Pons (tissue), 1 donor: ENCODE data around the gene DVL2.
"Not testable (repeated sequence)": the region's sequence is repeated elsewhere in the genome, so short reads cannot be mapped to it uniquely, and the experiment has no call there.

Experiments
- DNase-seq: peaks from one replicate; pipeline ENCODE4 v3.0.0-alpha.2; 2016; ENCODE audit warnings: low spot score

Gene DVL2

DNA sequence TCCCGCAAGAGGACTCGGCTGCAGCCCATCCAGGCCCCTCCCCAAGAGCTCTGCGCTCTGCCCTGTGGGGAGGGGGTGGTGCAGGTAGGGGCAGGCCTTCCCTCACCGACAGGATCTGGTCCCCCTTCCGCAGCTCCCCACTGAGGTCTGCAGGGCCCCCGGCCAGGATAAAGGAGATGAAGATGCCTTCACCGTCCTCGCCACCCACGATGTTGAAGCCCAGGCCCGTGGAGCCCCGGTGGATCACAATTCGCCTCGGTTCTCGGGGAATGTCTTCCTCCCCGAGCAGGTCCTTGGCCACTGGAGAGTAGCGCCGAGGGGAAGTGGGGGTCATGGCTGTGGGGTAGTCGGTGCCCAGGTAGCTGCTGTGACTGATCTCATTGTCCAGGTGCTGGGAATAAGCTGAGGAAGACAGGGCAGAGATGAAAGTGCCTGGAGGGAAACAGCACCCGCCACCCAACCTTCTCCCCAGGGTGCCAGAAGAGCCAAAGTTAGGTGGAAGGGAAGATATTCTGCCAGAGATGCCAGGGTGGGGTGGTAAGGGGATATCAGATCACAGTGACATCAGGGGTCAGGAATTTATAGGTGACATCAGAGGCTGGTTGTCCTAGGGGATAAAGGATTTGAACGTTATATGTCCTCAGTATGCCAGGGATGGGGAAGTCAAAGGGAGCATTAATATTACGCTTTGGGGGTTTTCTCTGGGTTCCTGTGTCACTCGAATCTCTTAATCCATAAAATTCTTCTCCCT, 37.5 kb downstream of the DVL2 start:
- no peak for DNase-seq

- no peak for DNase-seq
Measured at GRCh38 chr17:7195971-7196370, 38.3 kb downstream of the DVL2 start.

GRCh38 chr17:7192271-7192937, 41.9 kb downstream of the DVL2 start:
- DNase-seq, result no peak

GRCh38 chr17:7191571-7192270, 42.6 kb downstream of the DVL2 start:
- no peak for DNase-seq

DNA sequence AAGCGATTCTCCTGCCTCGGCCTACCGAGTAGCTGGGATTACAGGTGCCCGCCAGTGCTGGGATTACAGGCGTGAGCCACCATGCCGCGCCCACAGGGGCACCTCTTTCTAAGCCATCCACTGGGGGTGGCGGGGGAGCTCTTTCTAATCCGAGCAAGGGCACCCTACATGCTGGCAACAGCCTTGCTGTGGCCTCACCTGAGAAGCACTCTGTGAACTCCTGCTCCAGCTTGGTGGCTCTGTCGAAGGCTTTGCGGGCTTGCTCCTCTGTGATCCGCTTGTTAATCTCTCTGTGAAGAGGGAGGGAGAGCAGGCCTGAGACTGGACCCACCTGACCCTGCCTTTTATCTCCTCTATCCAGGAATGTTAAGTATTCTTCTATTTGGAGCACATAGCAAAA, 43.2 kb downstream of the DVL2 start:
- no peak for DNase-seq

DNA sequence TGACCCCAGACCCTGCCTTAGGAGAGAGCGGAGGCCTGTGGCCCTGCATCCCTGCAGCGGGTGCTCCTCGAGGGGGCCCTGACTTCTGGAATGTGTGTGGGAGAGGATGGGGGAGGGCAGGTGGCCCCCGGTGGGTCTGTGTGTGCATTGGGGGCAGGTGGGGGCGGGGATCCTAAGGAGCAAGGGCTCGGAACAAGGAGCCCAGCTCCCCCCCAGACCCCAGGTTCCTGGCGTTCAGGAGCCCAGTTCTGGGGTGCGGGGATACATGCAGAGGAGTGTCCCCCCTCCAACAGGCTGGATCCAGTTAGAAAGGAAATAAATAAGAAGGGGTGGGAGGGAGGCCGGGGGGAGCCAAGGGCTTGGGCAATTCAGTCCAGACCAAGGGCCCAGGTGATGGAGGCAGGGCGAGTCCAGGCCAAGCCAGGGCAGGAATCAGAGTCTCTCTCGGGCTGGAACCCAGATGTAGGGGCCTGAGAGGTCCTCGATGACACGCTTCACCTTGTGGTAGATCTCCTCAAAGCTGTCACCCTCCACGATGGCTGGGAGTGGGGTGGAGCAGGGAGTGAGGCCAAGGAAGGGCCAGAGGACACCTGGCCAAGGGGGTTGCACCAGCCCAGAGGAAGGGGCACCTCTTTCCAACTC, 43.9 kb downstream of the DVL2 start:
- DNase-seq, result no peak

- DNase-seq, result no peak
Measured at GRCh38 chr17:7186241-7186640, 48.1 kb downstream of the DVL2 start.

DNA sequence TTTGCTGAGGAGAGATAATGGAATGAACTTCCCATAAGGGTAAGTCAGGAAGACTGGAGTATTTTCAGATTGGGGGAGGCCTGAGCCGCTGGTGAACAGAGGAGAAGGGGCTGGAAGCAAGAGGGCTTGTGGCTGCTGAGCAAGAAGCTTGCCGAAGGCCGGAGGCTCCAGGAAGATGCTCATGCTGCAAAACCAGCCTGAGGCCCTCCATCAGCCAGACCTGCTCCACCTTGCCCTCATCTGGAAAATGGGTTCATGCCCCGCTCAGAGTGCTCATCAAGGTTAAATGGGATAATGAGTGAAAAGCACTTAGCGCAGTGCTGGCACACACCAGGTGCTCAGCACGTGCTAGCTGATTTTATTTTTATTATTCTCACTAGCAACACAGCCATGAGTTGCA, 49.7 kb downstream of the DVL2 start:
- DNase-seq, result no peak

DNA sequence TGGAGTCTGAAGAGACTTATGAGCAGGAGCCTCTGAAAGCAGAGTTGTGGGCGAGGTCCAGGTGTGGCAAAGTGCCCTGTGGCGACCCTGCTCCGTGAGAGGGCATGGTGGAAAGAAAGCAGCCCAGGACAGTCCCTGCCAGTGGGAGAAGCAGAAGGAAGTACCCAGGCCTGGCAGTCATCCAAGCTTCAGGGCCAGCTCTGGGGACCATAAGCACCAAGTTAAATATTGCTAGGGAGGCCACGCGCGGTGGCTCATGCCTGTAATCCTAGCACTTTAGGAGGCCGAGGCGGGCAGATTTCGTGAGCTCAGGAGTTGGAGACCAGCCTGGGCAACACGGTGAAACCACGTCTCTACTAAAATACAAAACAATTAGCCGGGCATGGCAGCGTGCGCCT, 50.2 kb downstream of the DVL2 start:
- DNase-seq, result no peak

DNA sequence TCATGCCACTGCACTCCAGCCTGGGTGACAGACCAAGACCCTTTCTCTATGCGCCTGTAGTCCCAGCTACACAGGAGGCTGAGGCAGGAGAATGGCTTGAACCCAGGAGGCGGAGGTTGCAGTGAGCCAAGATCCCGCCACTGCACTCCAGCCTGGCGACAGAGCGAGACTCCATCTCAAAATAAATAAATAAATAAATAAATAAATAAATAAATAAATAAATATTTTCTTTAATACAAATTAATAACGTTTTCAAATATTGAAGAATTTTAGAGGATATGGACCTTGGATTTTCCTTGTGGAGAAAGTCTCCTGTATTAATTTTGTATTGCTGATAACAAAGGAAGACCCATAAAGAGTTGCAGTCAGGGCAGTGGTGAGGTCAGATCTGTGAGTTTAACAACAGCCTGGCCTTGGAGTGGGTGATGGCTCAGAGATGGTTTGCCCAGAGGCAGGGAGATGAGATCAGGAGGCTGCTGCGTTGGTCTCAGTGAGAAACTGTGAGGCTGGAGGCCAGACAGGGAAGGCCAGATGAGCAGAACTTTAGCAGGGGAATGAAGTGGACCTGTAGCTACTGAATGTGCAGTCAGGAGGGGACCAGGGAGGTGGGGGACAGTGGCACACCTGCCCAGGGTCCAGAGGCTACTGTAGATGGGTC, 50.8 kb downstream of the DVL2 start:
- DNase-seq, result no peak

- DNase-seq, result not testable (repeated sequence)
Measured at GRCh38 chr17:7182101-7182500, 52.2 kb downstream of the DVL2 start.

- DNase-seq, result no peak
Measured at GRCh38 chr17:7179317-7180254, 54.7 kb downstream of the DVL2 start, which contains the start of gene ASGR1. ASGR1 (minus strand) TSS chr17:7179370; CDS start chr17:7178563, 807 bp downstream.

- no peak for DNase-seq
Measured at GRCh38 chr17:7178973-7179316, 55.4 kb downstream of the DVL2 start.

- no peak for DNase-seq
Measured at GRCh38 chr17:7177954-7178477, 56.3 kb downstream of the DVL2 start.

DNA sequence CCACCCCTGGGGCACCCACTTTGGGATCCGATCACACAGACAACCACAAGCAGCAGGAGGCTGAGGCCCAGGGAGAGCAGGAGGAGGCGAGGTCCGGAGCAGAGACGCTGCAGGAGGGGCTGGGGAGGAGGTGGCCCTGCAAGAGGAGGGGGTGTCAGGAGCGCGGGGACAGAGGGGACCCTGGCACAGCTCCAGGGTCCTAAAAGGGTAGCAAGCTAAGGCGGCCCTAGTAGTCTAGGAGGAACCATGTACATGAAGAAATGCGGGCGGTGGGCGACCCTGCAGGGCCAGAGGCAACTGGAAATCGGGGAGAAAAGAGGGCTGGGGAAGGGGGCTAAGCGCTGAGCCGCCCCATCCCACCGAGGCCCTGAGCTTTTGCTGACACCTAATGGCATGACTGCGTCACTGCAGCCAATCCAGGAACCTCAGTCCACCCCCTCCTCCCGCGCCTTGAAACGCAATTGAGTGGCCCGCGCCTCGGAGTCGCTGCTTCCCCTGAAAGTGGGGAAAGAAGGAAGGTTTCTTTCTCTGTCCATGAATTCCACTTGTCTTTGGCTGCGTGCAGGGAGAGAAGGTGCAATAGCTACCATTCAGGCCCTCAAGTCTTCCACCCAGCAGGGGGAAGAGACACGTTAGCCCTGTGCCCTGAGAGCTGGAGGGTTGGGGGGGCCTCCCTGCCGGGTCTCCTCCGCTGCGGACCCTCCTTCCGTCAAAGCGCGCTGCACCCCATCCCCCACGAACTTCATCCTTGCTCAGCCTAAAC, 56.9 kb downstream of the DVL2 start:
- DNase-seq, result peak; percentile 47

GRCh38 chr17:7176841-7177190, 57.5 kb downstream of the DVL2 start:
- DNase-seq, result no peak

- no peak for DNase-seq
Measured at GRCh38 chr17:7176107-7176840, 58.0 kb downstream of the DVL2 start.
